HCT116 (cell line): Measurements from ENCODE around the gene UVSSA. TPM values are rescaled to one million over a fixed set of nuclear protein-coding genes. Genes with fewer than 3 reads are reported as not detected.

ENCODE experiments used
- total RNA-seq: library from RNA; stranded (reverse); gene quantifications from one replicate; pipeline ENCODE4 v1.2.1, GENCODE V29; 2021; ENCODE audit not compliant: unreplicated experiment

UVSSA gene
- total RNA-seq, 1 experiment from 2014 or later, result 30.5 TPM

Other genes with a start within 250 kb of the UVSSA start
- not detected for gene RNF212, start 233.6 kb upstream of the UVSSA start, total RNA-seq
- 1.5 TPM for gene SPON2, start 174.6 kb upstream of the UVSSA start, total RNA-seq
- gene CTBP1, start 98.1 kb upstream of the UVSSA start, total RNA-seq, result 175 TPM
- gene MAEA, start 57.3 kb upstream of the UVSSA start, total RNA-seq, result 88.3 TPM
- gene NKX1-1, start 59.2 kb downstream of the UVSSA start, total RNA-seq, result not detected